HepG2 (cell line): ENCODE data around the gene KIF5B. TPM values are rescaled to one million over a fixed set of nuclear protein-coding genes. Genes with fewer than 3 reads are reported as not detected.

Experiments used
- ATAC-seq: fragments of 200-7000 bp; cut with Tn5 transposase; 3 replicates; pipeline ENCODE4 v1.9.1; 2020; ENCODE audit warnings: mild to moderate bottlenecking, moderate library complexity
- BruUV-seq: library from RNA; stranded (reverse); fragments of 400-500 nt; replicated peaks from 2 replicates; lab custom pipeline; 2021; lab: Mats Ljungman, UMichigan
- CTCF ChIA-PET: fragments of 300-600 bp; formaldehyde crosslinking; extraction: SDS; loops from one replicate; lab custom pipeline; 2021; ENCODE audit warnings: low total read pairs, inconsistent platforms, low intra/inter-chr PET ratio; lab: Yijun Ruan, JAX
- POLR2A ChIA-PET: fragments of 350-600 bp; sonication (Branson Sonifier 250); formaldehyde crosslinking; loops from one replicate; lab custom pipeline; 2020; ENCODE audit warnings: antibody characterized with exemption, inconsistent platforms; lab: Yijun Ruan, JAX
- DNase-seq: peaks from one replicate; pipeline ENCODE4 v3.0.0-alpha.2; 2015; ENCODE audit warnings: low spot score
- FAIRE-seq: peaks from 3 replicates; lab custom pipeline; 2011; peaks lifted over from hg19 to GRCh38; lab: Jason Lieb, UNC
- H2AFZ ChIP-seq: one replicate; pipeline ENCODE4 v1.6.1; 2011; ENCODE audit warnings: low read length, inconsistent platforms
- H3K27ac ChIP-seq: fragments of 300-600 bp; 3 replicates; pipeline ENCODE4 v1.8.0; 2011; ENCODE audit warnings: mixed run types, mild to moderate bottlenecking, mixed read lengths, low read length, inconsistent platforms; ENCODE audit not compliant: insufficient read depth; ENCODE audit errors: extremely low read length
- H3K27me3 ChIP-seq, 2 experiments: fragments of 200-600 bp in 1 of 2; 2 replicates in 1 of 2; 3 replicates in 1 of 2; pipeline versions ENCODE4 v1.6.0 to v1.8.0; 2011; ENCODE audit warnings: low read length in 2 of 2, mild to moderate bottlenecking in 2 of 2, moderate library complexity in 2 of 2, inconsistent platforms in 1 of 2; ENCODE audit not compliant: insufficient read depth in 2 of 2, control insufficient read depth in 1 of 2
- H3K36me3 ChIP-seq, 2 experiments: fragments of 200-600 bp in 1 of 2; replicated peaks in 1 of 2; 2 replicates in 1 of 2; 3 replicates in 1 of 2; pipeline versions ENCODE4 v1.5.1 to v1.8.0; 2011; ENCODE audit warnings: low read length in 2 of 2, inconsistent platforms in 1 of 2; ENCODE audit not compliant: insufficient read depth in 2 of 2, control insufficient read depth in 1 of 2
- H3K4me1 ChIP-seq: 2 replicates; pipeline ENCODE4 v1.5.1; 2012; ENCODE audit warnings: low read length, inconsistent platforms; ENCODE audit not compliant: insufficient read depth
- H3K4me2 ChIP-seq: 2 replicates; pipeline ENCODE4 v1.6.0; 2011; ENCODE audit warnings: low read depth, low read length, inconsistent platforms
- H3K4me3 ChIP-seq, 3 experiments: fragments of 200-600 bp in 1 of 3; sonication (generic), shearing (Covaris generic) in 1 of 3; replicated peaks in 1 of 3; 2 replicates each; pipeline ENCODE4 v1.5.1; 2011 to 2016; ENCODE audit warnings: low read length in 3 of 3, inconsistent platforms in 2 of 3, low read depth in 2 of 3, mild to moderate bottlenecking in 2 of 3, control low read depth in 1 of 3, mixed read lengths in 1 of 3; ENCODE audit not compliant: insufficient read depth in 1 of 3
- H3K79me2 ChIP-seq: one replicate; pipeline ENCODE4 v1.6.1; 2011; ENCODE audit warnings: low read length, inconsistent platforms; ENCODE audit not compliant: insufficient read depth
- H3K9ac ChIP-seq: 2 replicates; pipeline ENCODE4 v1.6.0; 2011; ENCODE audit warnings: mild to moderate bottlenecking, low read depth, low read length, inconsistent platforms; ENCODE audit not compliant: insufficient read depth
- H3K9me3 ChIP-seq: 2 replicates; pipeline ENCODE4 v1.5.1; 2012; ENCODE audit warnings: mild to moderate bottlenecking, low read length
- H4K20me1 ChIP-seq: 2 replicates; pipeline ENCODE4 v1.6.0; 2011; ENCODE audit warnings: inconsistent platforms, mild to moderate bottlenecking, low read length, moderate library complexity; ENCODE audit not compliant: insufficient read depth
- CENPBD1 ChIP-seq: sonication (generic); formaldehyde crosslinking; IDR thresholded peaks from 2 replicates; pipeline ENCODE4 v1.8.0; 2022; ENCODE audit warnings: missing genetic modification reagents, low read depth, mild to moderate bottlenecking, borderline replicate concordance
- MED13 ChIP-seq: sonication (generic); formaldehyde crosslinking; IDR thresholded peaks from 2 replicates; pipeline ENCODE4 v1.5.0; 2020; ENCODE audit warnings: missing genetic modification reagents
- MTF2 ChIP-seq: sonication (generic); formaldehyde crosslinking; IDR thresholded peaks from 2 replicates; pipeline ENCODE4 v1.5.0; 2020; ENCODE audit warnings: missing genetic modification reagents, borderline replicate concordance
- NFE2L2 ChIP-seq: fragments of 150-350 bp; IDR thresholded peaks from 2 replicates; pipeline ENCODE4 v1.6.1; 2014; ENCODE audit warnings: low read length
- SMC3 ChIP-seq: IDR thresholded peaks from 2 replicates; pipeline ENCODE4 v1.6.1; 2011; ENCODE audit warnings: low read length, improper control_type of control experiment
- SNAI1 ChIP-seq: sonication (generic); formaldehyde crosslinking; IDR thresholded peaks from 2 replicates; pipeline ENCODE4 v1.5.0; 2020; ENCODE audit warnings: mild to moderate bottlenecking, missing genetic modification reagents, borderline replicate concordance
- TOPORS ChIP-seq: sonication (generic); formaldehyde crosslinking; IDR thresholded peaks from 2 replicates; pipeline ENCODE4 v1.8.0; 2023; ENCODE audit warnings: mild to moderate bottlenecking, missing genetic modification reagents
- ZBTB38 ChIP-seq: sonication (generic); formaldehyde crosslinking; IDR thresholded peaks from 2 replicates; pipeline ENCODE4 v1.5.1; 2020; ENCODE audit warnings: mild to moderate bottlenecking, missing genetic modification reagents
- ZNF446 ChIP-seq: sonication (generic); formaldehyde crosslinking; IDR thresholded peaks from 2 replicates; pipeline ENCODE4 v1.5.0; 2020; ENCODE audit warnings: mild to moderate bottlenecking, missing genetic modification reagents
- ZNF672 ChIP-seq: sonication (generic); formaldehyde crosslinking; IDR thresholded peaks from 2 replicates; pipeline ENCODE4 v1.8.1; 2022; ENCODE audit warnings: missing genetic modification reagents
- ZNF891 ChIP-seq: sonication (generic); formaldehyde crosslinking; IDR thresholded peaks from 2 replicates; pipeline ENCODE4 v1.5.0; 2020; ENCODE audit warnings: mild to moderate bottlenecking, missing genetic modification reagents
- WGBS: methylation state at CpG from one replicate; pipeline ENCODE4 v1.1.6; 2017; ENCODE audit warnings: low lambda C conversion rate; 5-methylcytosine and 5-hydroxymethylcytosine counted together
- in situ Hi-C: cut with HindIII; loops from 2 replicates; pipeline ENCODE4 v1.10.0; 2017; ENCODE audit warnings: low pct_unique_long_range_greater_than_20kb; ENCODE audit not compliant: extremely low pct_ligation_motif_present
- intact Hi-C: fragments of 100-400 bp; cut with micrococcal nuclease; formaldehyde crosslinking; loops from one replicate; pipeline ENCODE4 v1.10.0; 2022; ENCODE audit not compliant: unreplicated experiment
- polyA plus RNA-seq, 8 experiments: library from polyadenylated mRNA; depleted of rRNA in 3 of 8; stranded (reverse) in 7 of 8; unstranded in 1 of 8; fragments of >200 nt; fragmentation: Illumina TruSeq in 4 of 8; extraction: Trizol in 4 of 8; gene quantifications; 2 replicates each; pipeline versions ENCODE4 v1.2.1 to v1.2.3, GENCODE V29; 2011 to 2016; ENCODE audit warnings: low read depth in 4 of 8, missing spikeins in 1 of 8, mixed read lengths in 1 of 8; ENCODE audit not compliant: insufficient read depth in 1 of 8
- total RNA-seq, 5 experiments: library from RNA; depleted of rRNA; stranded (reverse); fragments of >200 nt; fragmentation: Illumina TruSeq; extraction: Trizol; gene quantifications; 2 replicates each; pipeline ENCODE4 v1.2.3, GENCODE V29; 2016; ENCODE audit warnings: low read depth in 1 of 5
- TF ChIP-seq, protein P1 (sequence below): IDR thresholded peaks from 2 replicates; pipeline ENCODE4 v1.6.1; 2016; ENCODE audit warnings: control low read depth

KIF5B gene
- total and polyA plus RNA-seq, 2 of the 13 experiments (the other 11 are each of a cell fraction or from before 2014, with no cell fraction given), result 34.3 to 133 TPM

GRCh38 chr10:32059472-32059871 lies 3.2 kb upstream of the KIF5B start (continued):
- TF ChIP-seq ZNF891 (CRISPR knock-in tag), result no peak
- no peak for TF ChIP-seq ZNF446 (CRISPR knock-in tag)
- no peak for TF ChIP-seq TOPORS (CRISPR knock-in tag)
- no peak for TF ChIP-seq MED13 (CRISPR knock-in tag)
- TF ChIP-seq SMC3, result no peak
- no peak for TF ChIP-seq MTF2 (CRISPR knock-in tag)
- no peak for TF ChIP-seq CENPBD1 (CRISPR knock-in tag)
- TF ChIP-seq, protein P1, sequence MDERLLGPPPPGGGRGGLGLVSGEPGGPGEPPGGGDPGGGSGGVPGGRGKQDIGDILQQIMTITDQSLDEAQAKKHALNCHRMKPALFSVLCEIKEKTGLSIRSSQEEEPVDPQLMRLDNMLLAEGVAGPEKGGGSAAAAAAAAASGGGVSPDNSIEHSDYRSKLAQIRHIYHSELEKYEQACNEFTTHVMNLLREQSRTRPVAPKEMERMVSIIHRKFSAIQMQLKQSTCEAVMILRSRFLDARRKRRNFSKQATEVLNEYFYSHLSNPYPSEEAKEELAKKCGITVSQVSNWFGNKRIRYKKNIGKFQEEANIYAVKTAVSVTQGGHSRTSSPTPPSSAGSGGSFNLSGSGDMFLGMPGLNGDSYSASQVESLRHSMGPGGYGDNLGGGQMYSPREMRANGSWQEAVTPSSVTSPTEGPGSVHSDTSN, result no peak

DNA sequence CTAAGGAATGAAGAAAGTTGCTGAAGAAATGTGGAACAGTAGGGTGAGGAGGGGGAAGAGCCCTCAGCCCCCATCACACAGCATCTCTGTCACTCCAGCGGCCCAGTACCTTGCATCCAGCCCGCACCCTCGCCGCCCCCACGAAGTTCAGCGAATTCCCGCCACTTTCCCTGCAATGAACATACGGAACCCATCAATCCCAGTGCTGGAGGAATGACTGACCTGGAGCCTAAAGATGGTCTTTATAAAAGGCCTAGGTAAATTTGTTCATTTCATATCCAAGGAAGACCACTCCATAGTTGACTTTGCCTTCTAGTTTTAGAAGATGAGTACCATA lies 779 bp upstream of the KIF5B start:
- POLR2A ChIA-PET, result interaction anchor here (0.8 to 1.5 kb wide), 3 partner anchors 48 to 133 kb away, joined by 3 to 5 read pairs (median 5); no protein-coding TSS in a partner anchor
- peaks cover 48% of the 10 kb centered on the region for H3K79me2 ChIP-seq
- H2AFZ ChIP-seq, result no peak overlapping the region
- TSS peak; percentile 83 for BruUV-seq
- peak overlapping the region; percentile 81 for H3K4me2 ChIP-seq
- WGBS, result 91% methylated on average over 8 of the region's 8 CpGs
- intact Hi-C loops, result loop anchor here (2.0 to 10.0 kb wide), 3 partner anchors 88 to 150 kb away; no protein-coding TSS in a partner anchor
- DNase-seq (no peak), FAIRE-seq (no peak), ATAC-seq (no peak)
- H3K9ac ChIP-seq, result peak overlapping the region; percentile 93; the same call in 1 of the 2 replicates
- H3K9me3 ChIP-seq, result no peaks in the 10 kb centered on the region
- in situ Hi-C loops, result loop anchor here (5.0 kb wide), 1 partner anchor 65 kb away; no protein-coding TSS in a partner anchor
- H3K36me3 ChIP-seq, result 0 out of 5 replicates have a peak, but pooled peaks cover 0 to 1% of the 10 kb centered on the region in 2 experiments
- H3K27ac ChIP-seq, result peak overlapping the region; percentile 91
- peaks cover 34% of the 10 kb centered on the region for H4K20me1 ChIP-seq
- CTCF ChIA-PET, result no interaction called here
- no peaks in the 10 kb centered on the region; a peak in 1 of 5 replicates for H3K27me3 ChIP-seq
- peaks cover 64% of the 10 kb centered on the region for H3K4me1 ChIP-seq
- H3K4me3 ChIP-seq, result peak overlapping the region; percentile 96 to 99 (median 97)
- no peak for TF ChIP-seq SNAI1 (CRISPR knock-in tag)
- TF ChIP-seq NFE2L2, result no peak
- TF ChIP-seq ZBTB38, result peak; percentile 80
- TF ChIP-seq ZNF672 (CRISPR knock-in tag), result no peak
- TF ChIP-seq, all 625 proteins: peak for 1
